ENCODE data around the gene CST6. TPM values are rescaled to one million over a fixed set of nuclear protein-coding genes. Genes with fewer than 3 reads are reported as not detected.
A peak's percentile ranks its signal among the peaks of the same experiment; 100 is the strongest.

The CST6 gene
- not detected in 2 replicates for total RNA-seq
- long read RNA-seq: 0 reads

GRCh38 chr11:66011785-66012303 lies at the start of gene CST6:
Gene CST6, plus strand, starts transcription at chr11:66012008. Its CDS starts 37 bp downstream, at chr11:66012045.
- TF ChIP-seq, protein P1, sequence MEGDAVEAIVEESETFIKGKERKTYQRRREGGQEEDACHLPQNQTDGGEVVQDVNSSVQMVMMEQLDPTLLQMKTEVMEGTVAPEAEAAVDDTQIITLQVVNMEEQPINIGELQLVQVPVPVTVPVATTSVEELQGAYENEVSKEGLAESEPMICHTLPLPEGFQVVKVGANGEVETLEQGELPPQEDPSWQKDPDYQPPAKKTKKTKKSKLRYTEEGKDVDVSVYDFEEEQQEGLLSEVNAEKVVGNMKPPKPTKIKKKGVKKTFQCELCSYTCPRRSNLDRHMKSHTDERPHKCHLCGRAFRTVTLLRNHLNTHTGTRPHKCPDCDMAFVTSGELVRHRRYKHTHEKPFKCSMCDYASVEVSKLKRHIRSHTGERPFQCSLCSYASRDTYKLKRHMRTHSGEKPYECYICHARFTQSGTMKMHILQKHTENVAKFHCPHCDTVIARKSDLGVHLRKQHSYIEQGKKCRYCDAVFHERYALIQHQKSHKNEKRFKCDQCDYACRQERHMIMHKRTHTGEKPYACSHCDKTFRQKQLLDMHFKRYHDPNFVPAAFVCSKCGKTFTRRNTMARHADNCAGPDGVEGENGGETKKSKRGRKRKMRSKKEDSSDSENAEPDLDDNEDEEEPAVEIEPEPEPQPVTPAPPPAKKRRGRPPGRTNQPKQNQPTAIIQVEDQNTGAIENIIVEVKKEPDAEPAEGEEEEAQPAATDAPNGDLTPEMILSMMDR (IDR thresholded peaks at IDR 0.05; ENCODE audit: unreplicated experiment): no peak
- Mint-ChIP-seq H3K4me3 (ENCODE audit: low read depth) (no peak within 1 kb of the TSS), H3K27ac (no peak within 1 kb of the TSS), H3K9me3 (ENCODE audit: low read depth) (no peaks in the 10 kb centered on the region), H3K4me1 (ENCODE audit: low read depth) (no peaks in the 10 kb centered on the region), H3K27me3 (peaks cover 21% of the 10 kb centered on the region), H3K36me3 (ENCODE audit: insufficient read depth) (no peaks in the 10 kb centered on the region)
- no peak for DNase-seq (ENCODE audit: low spot score, unreplicated experiment)

DNA sequence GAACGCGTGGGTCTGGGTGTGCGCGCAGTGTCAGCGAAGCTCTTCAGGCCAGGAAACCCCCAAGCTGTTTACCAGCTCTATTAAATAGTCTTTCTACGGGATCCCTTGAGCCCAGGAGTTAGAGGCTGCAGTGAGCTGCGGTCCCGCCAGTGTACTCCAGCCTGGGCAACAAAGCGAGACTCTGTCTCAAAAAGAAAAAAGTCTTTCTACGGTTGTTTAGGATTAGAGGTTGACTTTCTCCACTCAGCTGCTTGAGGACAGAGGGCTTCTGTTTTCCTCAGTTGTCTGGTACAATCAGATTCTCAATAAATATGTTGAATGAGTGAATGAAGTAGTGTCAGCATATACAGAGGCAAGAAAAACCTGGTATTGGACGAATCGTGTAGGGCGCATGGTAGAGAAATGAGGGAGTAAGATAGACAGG lies 49.7 kb upstream of the CST6 start:
- no peaks in the 10 kb centered on the region for H3K9me3 Mint-ChIP-seq (ENCODE audit: low read depth)
- peak overlapping the region; percentile 91 for H3K4me3 Mint-ChIP-seq (ENCODE audit: low read depth)
- TF ChIP-seq, protein P1 (IDR thresholded peaks at IDR 0.05; ENCODE audit: unreplicated experiment): no peak
- peak overlapping the region; percentile 82 for H3K27ac Mint-ChIP-seq
- no peaks in the 10 kb centered on the region for H3K27me3 Mint-ChIP-seq
- peaks cover 10% of the 10 kb centered on the region for H3K36me3 Mint-ChIP-seq (ENCODE audit: insufficient read depth)
- DNase-seq (ENCODE audit: low spot score, unreplicated experiment): no peak
- H3K4me1 Mint-ChIP-seq (ENCODE audit: low read depth): peaks cover 15% of the 10 kb centered on the region

- H3K4me3 Mint-ChIP-seq (ENCODE audit: low read depth): no peak overlapping the region
- H3K27ac Mint-ChIP-seq: no peak overlapping the region
- no peaks in the 10 kb centered on the region for H3K9me3 Mint-ChIP-seq (ENCODE audit: low read depth)
- H3K36me3 Mint-ChIP-seq (ENCODE audit: insufficient read depth): peaks cover 14% of the 10 kb centered on the region
- TF ChIP-seq, protein P1 (IDR thresholded peaks at IDR 0.05; ENCODE audit: unreplicated experiment): no peak
- H3K4me1 Mint-ChIP-seq (ENCODE audit: low read depth): peaks cover 15% of the 10 kb centered on the region
- H3K27me3 Mint-ChIP-seq: no peaks in the 10 kb centered on the region
- DNase-seq (ENCODE audit: low spot score, unreplicated experiment): no peak
Measured at GRCh38 chr11:65964906-65965305, 46.9 kb upstream of the CST6 start.

GRCh38 chr11:65965986-65966762 lies 45.6 kb upstream of the CST6 start:
- peaks cover 13% of the 10 kb centered on the region for H3K4me1 Mint-ChIP-seq (ENCODE audit: low read depth)
- H3K27ac Mint-ChIP-seq: no peak overlapping the region
- H3K4me3 Mint-ChIP-seq (ENCODE audit: low read depth): no peak overlapping the region
- no peak for DNase-seq (ENCODE audit: low spot score, unreplicated experiment)
- no peaks in the 10 kb centered on the region for H3K9me3 Mint-ChIP-seq (ENCODE audit: low read depth)
- H3K36me3 Mint-ChIP-seq (ENCODE audit: insufficient read depth): peaks cover 17% of the 10 kb centered on the region
- TF ChIP-seq, protein P1 (IDR thresholded peaks at IDR 0.05; ENCODE audit: unreplicated experiment): no peak
- no peaks in the 10 kb centered on the region for H3K27me3 Mint-ChIP-seq

DNA sequence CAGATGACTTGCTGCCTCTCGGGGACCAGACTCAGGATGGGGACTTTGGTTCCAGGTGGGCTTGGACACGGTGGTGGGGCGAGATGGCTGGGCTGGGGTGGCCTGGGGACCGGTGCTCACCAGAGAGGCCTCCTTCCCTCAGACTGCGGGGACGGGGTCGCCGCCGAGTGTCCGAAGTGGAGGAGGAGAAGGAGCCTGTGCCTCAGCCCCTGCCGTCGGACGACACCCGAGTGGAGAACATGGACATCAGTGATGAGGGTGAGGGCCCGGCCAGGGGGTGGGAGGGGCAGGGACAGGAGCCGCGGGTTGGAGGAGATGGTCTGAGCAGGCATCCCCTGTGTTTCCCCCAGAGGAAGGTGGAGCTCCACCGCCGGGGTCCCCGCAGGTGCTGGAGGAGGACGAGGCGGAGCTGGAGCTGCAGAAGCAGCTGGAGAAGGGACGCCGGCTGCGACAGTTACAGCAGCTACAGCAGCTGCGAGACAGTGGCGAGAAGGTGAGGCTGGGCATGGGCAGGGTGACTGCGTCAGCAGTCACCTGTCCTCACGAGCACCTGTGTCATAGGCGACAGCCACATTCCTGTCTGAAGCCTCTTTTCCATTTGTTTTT lies 44.4 kb upstream of the CST6 start:
- Mint-ChIP-seq H3K4me3 (ENCODE audit: low read depth) (no peak overlapping the region), H3K4me1 (ENCODE audit: low read depth) (peaks cover 8% of the 10 kb centered on the region), H3K9me3 (ENCODE audit: low read depth) (no peaks in the 10 kb centered on the region), H3K27ac (no peak overlapping the region), H3K36me3 (ENCODE audit: insufficient read depth) (peaks cover 22% of the 10 kb centered on the region), H3K27me3 (no peaks in the 10 kb centered on the region)
- TF ChIP-seq, protein P1 (IDR thresholded peaks at IDR 0.05; ENCODE audit: unreplicated experiment): no peak
- DNase-seq (ENCODE audit: low spot score, unreplicated experiment): no peak
